Activated CD4-positive, alpha-beta T cell treated with anti-CD3 and anti-CD28 coated beads for 36 hours (primary cell): ENCODE measurements around the gene TENM3. TPM values are rescaled to one million over a fixed set of nuclear protein-coding genes. Genes with fewer than 3 reads are reported as not detected.

ENCODE experiments used
- ATAC-seq: fragments of 200-7000 bp; cut with Tn5 transposase; one replicate; pipeline ENCODE4 v1.10.0; 2021; ENCODE audit warnings: mild to moderate bottlenecking, moderate library complexity
- CTCF ChIA-PET: fragments of 350-600 bp; sonication (Branson Sonifier 250); formaldehyde crosslinking; loops from one replicate; lab custom pipeline; 2021; ENCODE audit warnings: antibody characterized with exemption; lab: Charles Lee
- POLR2A ChIA-PET: fragments of 350-600 bp; sonication (Branson Sonifier 250); formaldehyde crosslinking; loops from one replicate; lab custom pipeline; 2021; ENCODE audit warnings: antibody characterized with exemption, inconsistent platforms; lab: Charles Lee
- DNase-seq: peaks from one replicate; pipeline ENCODE4 v3.0.0-alpha.2; 2020
- H3K27ac Mint-ChIP-seq: one replicate; pipeline ENCODE4 v1.8.0; 2021; ENCODE audit warnings: mixed read lengths
- H3K27me3 Mint-ChIP-seq: one replicate; pipeline ENCODE4 v1.8.0; 2021; ENCODE audit warnings: mixed read lengths
- H3K36me3 Mint-ChIP-seq: one replicate; pipeline ENCODE4 v1.8.0; 2021; ENCODE audit warnings: low read depth, mixed read lengths
- H3K4me1 Mint-ChIP-seq: one replicate; pipeline ENCODE4 v1.8.0; 2021; ENCODE audit warnings: mixed read lengths
- H3K4me3 Mint-ChIP-seq: one replicate; pipeline ENCODE4 v1.8.0; 2021; ENCODE audit warnings: mild to moderate bottlenecking, moderate library complexity, mixed read lengths
- H3K9me3 Mint-ChIP-seq: one replicate; pipeline ENCODE4 v1.8.0; 2021; ENCODE audit warnings: low read depth, mixed read lengths
- intact Hi-C, 2 experiments: fragments of 100-400 bp; cut with DNase I in 1 of 2; cut with micrococcal nuclease in 1 of 2; formaldehyde crosslinking; loops; one replicate each; pipeline versions ENCODE4 v1.14.2 to v1.15.1; 2022 to 2024; cut with DNase I, micrococcal nuclease
- total RNA-seq, 2 experiments: library from RNA; stranded (reverse); gene quantifications; one replicate each; pipeline ENCODE4 v1.2.3, GENCODE V29; 2021

Gene TENM3
- total RNA-seq, 2 experiments from 2014 or later = not detected

- Mint-ChIP-seq H3K27me3 (peaks cover 8% of the 10 kb centered on the region), H3K36me3 (no peaks in the 10 kb centered on the region), H3K4me1 (no peaks in the 10 kb centered on the region), H3K27ac (no peak overlapping the region), H3K4me3 (no peak overlapping the region), H3K9me3 (peaks cover 8% of the 10 kb centered on the region)
- ATAC-seq = no peak
- POLR2A ChIA-PET = no interaction called here
- DNase-seq = no peak
- intact Hi-C loops = no loop called here
- CTCF ChIA-PET = no interaction called here
These were observed 2.5 kb downstream of the TENM3 start for GRCh38 chr4:182245541-182246215.

- Mint-ChIP-seq H3K36me3 (no peaks in the 10 kb centered on the region), H3K4me3 (no peak overlapping the region), H3K4me1 (no peaks in the 10 kb centered on the region), H3K27ac (no peak overlapping the region), H3K9me3 (peaks cover 8% of the 10 kb centered on the region), H3K27me3 (peaks cover 8% of the 10 kb centered on the region)
- POLR2A ChIA-PET = no interaction called here
- DNase-seq (no peak), ATAC-seq (no peak)
- CTCF ChIA-PET = no interaction called here
- intact Hi-C loops = no loop called here
These were observed 3.4 kb downstream of the TENM3 start for GRCh38 chr4:182246401-182247205.

GRCh38 chr4:182248295-182248694 is 5.1 kb downstream of the TENM3 start:
- Mint-ChIP-seq H3K27me3 (peaks cover 8% of the 10 kb centered on the region), H3K4me3 (no peak overlapping the region), H3K9me3 (peaks cover 8% of the 10 kb centered on the region), H3K4me1 (no peaks in the 10 kb centered on the region), H3K27ac (no peak overlapping the region), H3K36me3 (no peaks in the 10 kb centered on the region)
- ChIA-PET POLR2A (no interaction called here), CTCF (no interaction called here)
- no peak for DNase-seq
- ATAC-seq = no peak
- intact Hi-C loops = no loop called here

GRCh38 chr4:182250446-182250845 is 7.2 kb downstream of the TENM3 start:
- H3K36me3 Mint-ChIP-seq = no peaks in the 10 kb centered on the region
- peaks cover 8% of the 10 kb centered on the region for H3K9me3 Mint-ChIP-seq
- ChIA-PET CTCF (no interaction called here), POLR2A (no interaction called here)
- no peaks in the 10 kb centered on the region for H3K4me1 Mint-ChIP-seq
- no peak overlapping the region for H3K27ac Mint-ChIP-seq
- DNase-seq = no peak
- no peak for ATAC-seq
- intact Hi-C loops = no loop called here
- peaks cover 7% of the 10 kb centered on the region for H3K27me3 Mint-ChIP-seq
- no peak overlapping the region for H3K4me3 Mint-ChIP-seq

GRCh38 chr4:182251116-182251515 is 7.9 kb downstream of the TENM3 start:
- Mint-ChIP-seq H3K4me1 (no peaks in the 10 kb centered on the region), H3K27ac (no peak overlapping the region), H3K9me3 (peaks cover 5% of the 10 kb centered on the region), H3K36me3 (no peaks in the 10 kb centered on the region), H3K27me3 (peaks cover 7% of the 10 kb centered on the region), H3K4me3 (no peak overlapping the region)
- no peak for ATAC-seq
- ChIA-PET CTCF (no interaction called here), POLR2A (no interaction called here)
- no peak for DNase-seq
- intact Hi-C loops = no loop called here

- no peak overlapping the region for H3K27ac Mint-ChIP-seq
- peaks cover 2% of the 10 kb centered on the region for H3K9me3 Mint-ChIP-seq
- ATAC-seq = no peak
- CTCF ChIA-PET = no interaction called here
- intact Hi-C loops = no loop called here
- no peaks in the 10 kb centered on the region for H3K36me3 Mint-ChIP-seq
- H3K4me1 Mint-ChIP-seq = no peaks in the 10 kb centered on the region
- POLR2A ChIA-PET = no interaction called here
- no peak for DNase-seq
- H3K4me3 Mint-ChIP-seq = no peak overlapping the region
- H3K27me3 Mint-ChIP-seq = peaks cover 1% of the 10 kb centered on the region
These were observed 9.0 kb downstream of the TENM3 start for GRCh38 chr4:182252220-182252619.

- H3K27ac Mint-ChIP-seq = no peak overlapping the region
- CTCF ChIA-PET = no interaction called here
- no peak for DNase-seq
- no peak for ATAC-seq
- no peak overlapping the region for H3K4me3 Mint-ChIP-seq
- peaks cover 1% of the 10 kb centered on the region for H3K27me3 Mint-ChIP-seq
- intact Hi-C loops = no loop called here
- POLR2A ChIA-PET = no interaction called here
- H3K36me3 Mint-ChIP-seq = no peaks in the 10 kb centered on the region
- no peaks in the 10 kb centered on the region for H3K4me1 Mint-ChIP-seq
- peaks cover 2% of the 10 kb centered on the region for H3K9me3 Mint-ChIP-seq
These were observed 11.0 kb downstream of the TENM3 start for GRCh38 chr4:182254026-182254780.

- H3K4me1 Mint-ChIP-seq = no peaks in the 10 kb centered on the region
- POLR2A ChIA-PET = no interaction called here
These were observed 12.4 kb downstream of the TENM3 start for GRCh38 chr4:182255441-182256190.

GRCh38 chr4:182257016-182257415 is 13.8 kb downstream of the TENM3 start:
- no peak for DNase-seq
- ChIA-PET CTCF (no interaction called here), POLR2A (interaction anchor here (0.7 kb wide), 1 partner anchor 853 kb away, joined by 3 read pairs; no protein-coding TSS in a partner anchor)
- Mint-ChIP-seq H3K4me1 (no peaks in the 10 kb centered on the region), H3K9me3 (peaks cover 2% of the 10 kb centered on the region), H3K27ac (no peak overlapping the region), H3K36me3 (no peaks in the 10 kb centered on the region), H3K4me3 (no peak overlapping the region), H3K27me3 (peaks cover 2% of the 10 kb centered on the region)
- intact Hi-C loops = no loop called here
- no peak for ATAC-seq

More at GRCh38 chr4:182255441-182256190, 12.4 kb downstream of the TENM3 start:
- ATAC-seq = no peak
- no peak overlapping the region for H3K27ac Mint-ChIP-seq
- CTCF ChIA-PET = no interaction called here
- no peak overlapping the region for H3K4me3 Mint-ChIP-seq
- DNase-seq = no peak
- peaks cover 2% of the 10 kb centered on the region for H3K9me3 Mint-ChIP-seq
- intact Hi-C loops = no loop called here
- H3K27me3 Mint-ChIP-seq = peaks cover 2% of the 10 kb centered on the region
- no peaks in the 10 kb centered on the region for H3K36me3 Mint-ChIP-seq

- CTCF ChIA-PET = no interaction called here
- intact Hi-C loops = no loop called here
- ATAC-seq (no peak), DNase-seq (no peak)
- Mint-ChIP-seq H3K4me3 (no peak overlapping the region), H3K9me3 (peaks cover 2% of the 10 kb centered on the region), H3K27me3 (peaks cover 2% of the 10 kb centered on the region), H3K27ac (no peak overlapping the region), H3K4me1 (no peaks in the 10 kb centered on the region), H3K36me3 (no peaks in the 10 kb centered on the region)
- POLR2A ChIA-PET = no interaction called here
These were observed 14.3 kb downstream of the TENM3 start for GRCh38 chr4:182257503-182257902.

- intact Hi-C loops = no loop called here
- ChIA-PET CTCF (no interaction called here), POLR2A (no interaction called here)
- Mint-ChIP-seq H3K27me3 (peaks cover 2% of the 10 kb centered on the region), H3K4me1 (no peaks in the 10 kb centered on the region), H3K4me3 (no peak overlapping the region), H3K9me3 (peaks cover 2% of the 10 kb centered on the region), H3K27ac (no peak overlapping the region), H3K36me3 (no peaks in the 10 kb centered on the region)
- DNase-seq = no peak
- no peak for ATAC-seq
These were observed 15.3 kb downstream of the TENM3 start for GRCh38 chr4:182258441-182259000.
